ENCODE data around the gene WDR7.

DNA sequence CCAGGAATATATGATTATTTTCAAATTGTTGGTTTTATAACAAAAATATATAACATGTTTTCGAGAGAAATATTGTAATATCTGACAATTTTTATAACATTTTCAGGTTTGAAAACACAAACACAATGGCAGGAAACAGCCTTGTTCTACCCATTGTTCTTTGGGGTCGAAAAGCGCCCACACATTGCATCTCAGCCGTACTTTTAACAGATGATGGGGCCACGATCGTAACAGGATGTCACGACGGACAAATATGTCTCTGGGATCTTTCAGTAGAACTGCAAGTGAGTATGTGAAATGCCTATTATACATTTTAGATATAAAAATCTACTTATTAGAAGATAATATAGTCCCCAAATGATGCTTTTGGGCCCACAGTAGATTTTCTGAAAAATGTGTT is 21.2 kb downstream of the WDR7 start:
- TF ChIP-seq POLR2A (IDR thresholded peaks at IDR 0.05) = no peak
- no peak for TF ChIP-seq CTCF (IDR thresholded peaks at IDR 0.05)
